Lower leg skin (tissue), 3 donors: Measurements from ENCODE around the gene RAB11FIP5.

ENCODE experiments used
- POLR2A ChIP-seq, 2 donors: fragments of 450-650 bp; IDR thresholded peaks; one replicate each; pipeline ENCODE4 v1.6.1; 2016 to 2017; ENCODE audit warnings: antibody characterized with exemption in 2 of 2, mild to moderate bottlenecking in 1 of 2, moderate library complexity in 1 of 2
- TF ChIP-seq, protein P1 (sequence below), 3 donors: fragments of 450-650 bp; IDR thresholded peaks; one replicate each; pipeline ENCODE4 v1.5.1; 2016; ENCODE audit warnings: antibody characterized with exemption in 3 of 3, mild to moderate bottlenecking in 3 of 3, moderate library complexity in 2 of 3

DNA sequence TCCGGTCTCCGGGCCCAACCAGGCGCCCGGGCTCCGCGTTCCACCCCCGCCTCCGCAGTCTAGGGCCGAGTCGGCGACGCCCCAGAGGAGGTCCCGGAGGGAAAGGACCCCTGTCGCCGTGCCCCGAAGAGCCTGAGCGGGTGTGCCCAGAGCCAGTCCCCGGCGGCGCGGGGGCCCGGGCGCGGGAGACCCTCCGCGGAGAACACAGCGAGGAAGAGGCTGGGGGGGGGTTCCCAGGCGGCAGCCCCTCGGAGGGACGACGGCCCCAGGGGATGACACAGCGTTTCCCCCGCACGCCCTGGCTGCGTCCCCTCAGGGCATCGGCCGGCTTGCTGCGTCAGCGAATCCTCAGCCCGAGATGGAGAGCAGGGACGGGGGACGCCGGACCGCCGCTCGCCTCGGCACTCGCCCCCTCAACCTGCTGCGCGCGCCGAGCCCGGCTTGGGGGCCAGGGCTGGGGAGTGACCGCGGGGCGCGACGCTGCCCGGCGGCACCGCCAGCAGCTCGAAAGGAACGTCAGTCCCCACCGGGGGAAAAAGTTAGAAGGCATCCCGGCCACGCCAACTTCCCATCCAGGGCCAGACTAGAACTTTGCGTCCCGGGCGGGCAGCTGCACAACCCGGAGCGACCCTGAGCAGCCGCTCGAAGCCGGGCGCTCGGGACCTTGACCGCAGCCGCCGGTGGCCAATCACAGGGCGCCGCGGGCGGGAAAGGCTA is 41.9 kb downstream of the RAB11FIP5 start:
- TF ChIP-seq, protein P1, sequence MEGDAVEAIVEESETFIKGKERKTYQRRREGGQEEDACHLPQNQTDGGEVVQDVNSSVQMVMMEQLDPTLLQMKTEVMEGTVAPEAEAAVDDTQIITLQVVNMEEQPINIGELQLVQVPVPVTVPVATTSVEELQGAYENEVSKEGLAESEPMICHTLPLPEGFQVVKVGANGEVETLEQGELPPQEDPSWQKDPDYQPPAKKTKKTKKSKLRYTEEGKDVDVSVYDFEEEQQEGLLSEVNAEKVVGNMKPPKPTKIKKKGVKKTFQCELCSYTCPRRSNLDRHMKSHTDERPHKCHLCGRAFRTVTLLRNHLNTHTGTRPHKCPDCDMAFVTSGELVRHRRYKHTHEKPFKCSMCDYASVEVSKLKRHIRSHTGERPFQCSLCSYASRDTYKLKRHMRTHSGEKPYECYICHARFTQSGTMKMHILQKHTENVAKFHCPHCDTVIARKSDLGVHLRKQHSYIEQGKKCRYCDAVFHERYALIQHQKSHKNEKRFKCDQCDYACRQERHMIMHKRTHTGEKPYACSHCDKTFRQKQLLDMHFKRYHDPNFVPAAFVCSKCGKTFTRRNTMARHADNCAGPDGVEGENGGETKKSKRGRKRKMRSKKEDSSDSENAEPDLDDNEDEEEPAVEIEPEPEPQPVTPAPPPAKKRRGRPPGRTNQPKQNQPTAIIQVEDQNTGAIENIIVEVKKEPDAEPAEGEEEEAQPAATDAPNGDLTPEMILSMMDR (IDR thresholded peaks at IDR 0.05), result no peak
- no peak for TF ChIP-seq POLR2A (IDR thresholded peaks at IDR 0.05)
